Breast epithelium (tissue), 3 donors: ENCODE results near the gene PDE6A.
A peak's percentile ranks its signal among the peaks of the same experiment; 100 is the strongest.

ENCODE experiments used
- CTCF ChIP-seq, 3 donors: fragments of 450-650 bp; IDR thresholded peaks; one replicate each; pipeline ENCODE4 v1.5.1; 2016 to 2017; ENCODE audit warnings: antibody characterized with exemption in 3 of 3, mild to moderate bottlenecking in 3 of 3, moderate library complexity in 3 of 3
- POLR2A ChIP-seq: fragments of 450-650 bp; IDR thresholded peaks from one replicate; pipeline ENCODE4 v1.6.1; 2016; ENCODE audit warnings: antibody characterized with exemption, mild to moderate bottlenecking, moderate library complexity
- POLR2AphosphoS5 ChIP-seq, 3 donors: sonication (generic); formaldehyde crosslinking; IDR thresholded peaks; one replicate each; pipeline ENCODE4 v1.6.1; 2017; ENCODE audit warnings: antibody characterized with exemption in 3 of 3

- TF ChIP-seq POLR2AphosphoS5 (IDR thresholded peaks at IDR 0.05) = no peak
- TF ChIP-seq CTCF (IDR thresholded peaks at IDR 0.05) = peak in 2 of 3 donors; percentile 41 to 73
- no peak for TF ChIP-seq POLR2A
Measured at GRCh38 chr5:149837680-149838269, 106.8 kb downstream of the PDE6A start.
